Dedifferentiated amniotic fluid mesenchymal stem cell (primary cell): ENCODE data around the gene PRDM16.

ENCODE experiments used
- DNase-seq: peaks from one replicate; pipeline ENCODE4 v3.0.0-alpha.2; 2016; ENCODE audit errors: extremely low spot score

PRDM16 gene

GRCh38 chr1:3053986-3054385 is 15.0 kb upstream of the PRDM16 start:
- DNase-seq = no peak

GRCh38 chr1:3054474-3054873 is 14.5 kb upstream of the PRDM16 start:
- DNase-seq = no peak

- no peak for DNase-seq
These were observed 14.0 kb upstream of the PRDM16 start for GRCh38 chr1:3055051-3055450.

GRCh38 chr1:3056641-3057040 is 12.4 kb upstream of the PRDM16 start:
- DNase-seq = no peak

GRCh38 chr1:3058263-3059030 is 10.6 kb upstream of the PRDM16 start:
- DNase-seq = no peak

GRCh38 chr1:3060127-3060526 is 8.9 kb upstream of the PRDM16 start:
- no peak for DNase-seq

GRCh38 chr1:3060601-3061551 is 8.1 kb upstream of the PRDM16 start:
- DNase-seq = no peak

GRCh38 chr1:3061566-3061965 is 7.4 kb upstream of the PRDM16 start:
- no peak for DNase-seq

GRCh38 chr1:3061981-3062615 is 6.9 kb upstream of the PRDM16 start:
- no peak for DNase-seq

- no peak for DNase-seq
These were observed 6.2 kb upstream of the PRDM16 start for GRCh38 chr1:3062616-3063378.

GRCh38 chr1:3063379-3064295 is 5.4 kb upstream of the PRDM16 start:
- DNase-seq = no peak

- no peak for DNase-seq
These were observed 4.6 kb upstream of the PRDM16 start for GRCh38 chr1:3064296-3064850.

GRCh38 chr1:3064901-3065300 is 4.1 kb upstream of the PRDM16 start:
- no peak for DNase-seq

GRCh38 chr1:3065396-3065795 is 3.6 kb upstream of the PRDM16 start:
- no peak for DNase-seq

- DNase-seq = no peak
These were observed 3.2 kb upstream of the PRDM16 start for GRCh38 chr1:3065797-3066196.

GRCh38 chr1:3066250-3066711 is 2.7 kb upstream of the PRDM16 start:
- no peak for DNase-seq

- no peak for DNase-seq
These were observed 2.2 kb upstream of the PRDM16 start for GRCh38 chr1:3066826-3067225.

GRCh38 chr1:3067301-3067670 is 1.7 kb upstream of the PRDM16 start:
- DNase-seq = no peak

- no peak for DNase-seq
These were observed 1.1 kb upstream of the PRDM16 start for GRCh38 chr1:3067671-3068563.
